SK-N-MC (cell line): ENCODE measurements around the gene DHRS9.

Source experiments
- EZH2 ChIP-seq: fragments of 200-600 bp; sonication (generic); IDR thresholded peaks from one replicate; pipeline ENCODE4 v1.6.1; 2017; ENCODE audit warnings: antibody characterized with exemption
- FOXP2 ChIP-seq: optimal IDR thresholded peaks from 2 replicates; pipeline ENCODE3; 2011; ENCODE audit warnings: mild to moderate bottlenecking, moderate library complexity; ENCODE audit not compliant: insufficient read depth; ENCODE audit errors: extremely low read length, control extremely low read depth
- POLR2AphosphoS5 ChIP-seq: IDR thresholded peaks from 2 replicates; pipeline ENCODE4 v1.6.1; 2012; ENCODE audit warnings: mild to moderate bottlenecking, low read depth, low read length, borderline replicate concordance

GRCh38 chr2:169034984-169035544, 34.3 kb upstream of the DHRS9 start:
- TF ChIP-seq EZH2 (no peak), POLR2AphosphoS5 (no peak), FOXP2 (no peak)
